Measurements from ENCODE around the gene SERPINE2. TPM values are rescaled to one million over a fixed set of nuclear protein-coding genes. Genes with fewer than 3 reads are reported as not detected.
A peak's percentile ranks its signal among the peaks of the same experiment; 100 is the strongest.

SERPINE2 gene
- total RNA-seq, 2 donors from 2014 or later = 1.6 to 4.4 TPM

DNA sequence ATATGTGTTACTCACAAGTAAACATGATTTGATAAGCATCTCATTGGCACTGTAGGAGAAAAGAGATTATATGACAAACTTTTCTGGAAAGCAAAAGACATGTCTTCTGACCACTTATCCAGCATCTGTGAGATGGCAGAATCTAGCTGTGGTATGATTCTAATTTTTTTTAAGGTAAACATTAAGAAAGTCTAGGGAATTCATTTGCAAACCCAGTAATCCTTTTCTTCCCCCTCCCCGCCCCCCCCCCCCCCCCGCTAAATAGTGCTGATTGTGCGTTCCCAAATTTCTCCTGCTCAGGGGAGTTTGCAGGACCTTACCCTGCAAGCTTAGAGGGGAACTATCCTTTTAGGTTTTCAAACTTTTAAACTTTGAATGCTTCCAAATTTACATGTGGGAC, 69.8 kb downstream of the SERPINE2 start:
- Histone ChIP-seq H3K36me3 (replicated peaks in 1 of 2; ENCODE audit: insufficient read depth in 1 of 2, low read depth in 2 of 2) (peaks cover 4 to 5% of the 10 kb centered on the region in 2 donors), H3K27me3 (no peaks in the 10 kb centered on the region), H3K9me3 (no peaks in the 10 kb centered on the region), H3K4me1 (no peaks in the 10 kb centered on the region), H3K4me3 (no peak overlapping the region), H3K27ac (no peak overlapping the region)
- no peak for DNase-seq
- no peak for TF ChIP-seq POLR2A (IDR thresholded peaks at IDR 0.05)
- TF ChIP-seq, protein P1, sequence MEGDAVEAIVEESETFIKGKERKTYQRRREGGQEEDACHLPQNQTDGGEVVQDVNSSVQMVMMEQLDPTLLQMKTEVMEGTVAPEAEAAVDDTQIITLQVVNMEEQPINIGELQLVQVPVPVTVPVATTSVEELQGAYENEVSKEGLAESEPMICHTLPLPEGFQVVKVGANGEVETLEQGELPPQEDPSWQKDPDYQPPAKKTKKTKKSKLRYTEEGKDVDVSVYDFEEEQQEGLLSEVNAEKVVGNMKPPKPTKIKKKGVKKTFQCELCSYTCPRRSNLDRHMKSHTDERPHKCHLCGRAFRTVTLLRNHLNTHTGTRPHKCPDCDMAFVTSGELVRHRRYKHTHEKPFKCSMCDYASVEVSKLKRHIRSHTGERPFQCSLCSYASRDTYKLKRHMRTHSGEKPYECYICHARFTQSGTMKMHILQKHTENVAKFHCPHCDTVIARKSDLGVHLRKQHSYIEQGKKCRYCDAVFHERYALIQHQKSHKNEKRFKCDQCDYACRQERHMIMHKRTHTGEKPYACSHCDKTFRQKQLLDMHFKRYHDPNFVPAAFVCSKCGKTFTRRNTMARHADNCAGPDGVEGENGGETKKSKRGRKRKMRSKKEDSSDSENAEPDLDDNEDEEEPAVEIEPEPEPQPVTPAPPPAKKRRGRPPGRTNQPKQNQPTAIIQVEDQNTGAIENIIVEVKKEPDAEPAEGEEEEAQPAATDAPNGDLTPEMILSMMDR (IDR thresholded peaks at IDR 0.05) = no peak
- no peak for ATAC-seq
- 29 to 63% methylated on average over 1 to 2 of the region's 3 CpGs for WGBS, 2 donors
- intact Hi-C loops (cut with DNase I) = no loop called here

DNA sequence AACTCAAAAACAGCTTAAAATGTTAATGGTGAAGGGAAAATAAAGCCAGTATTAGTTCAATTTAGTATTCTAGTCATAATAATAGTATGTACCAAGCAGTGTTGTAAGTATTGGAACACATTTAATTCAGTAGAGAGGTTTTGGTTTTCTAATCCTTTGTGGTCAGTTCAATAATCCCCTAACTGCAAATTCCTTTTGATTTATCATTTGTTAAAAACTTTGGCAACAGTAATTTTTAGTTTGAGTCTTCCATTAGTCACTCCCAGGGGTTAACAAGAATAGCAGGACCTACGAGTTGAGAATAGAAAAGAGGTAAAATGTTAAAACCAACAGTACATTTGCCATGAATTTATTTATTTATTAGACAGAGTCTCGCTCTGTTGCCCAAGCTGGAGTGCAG, 71.1 kb downstream of the SERPINE2 start:
- Histone ChIP-seq H3K9me3 (no peaks in the 10 kb centered on the region), H3K4me1 (no peaks in the 10 kb centered on the region), H3K36me3 (replicated peaks in 1 of 2; ENCODE audit: insufficient read depth in 1 of 2, low read depth in 2 of 2) (peaks cover 5 to 9% of the 10 kb centered on the region in 2 donors), H3K27me3 (no peaks in the 10 kb centered on the region), H3K4me3 (no peak overlapping the region), H3K27ac (no peak overlapping the region)
- 82 to 85% methylated on average over 2 of the region's 2 CpGs for WGBS, 2 donors
- intact Hi-C loops (cut with DNase I) = no loop called here
- ATAC-seq (no peak), DNase-seq (no peak)
- TF ChIP-seq POLR2A (IDR thresholded peaks at IDR 0.05) = no peak
- TF ChIP-seq, protein P1 (IDR thresholded peaks at IDR 0.05) = no peak

DNA sequence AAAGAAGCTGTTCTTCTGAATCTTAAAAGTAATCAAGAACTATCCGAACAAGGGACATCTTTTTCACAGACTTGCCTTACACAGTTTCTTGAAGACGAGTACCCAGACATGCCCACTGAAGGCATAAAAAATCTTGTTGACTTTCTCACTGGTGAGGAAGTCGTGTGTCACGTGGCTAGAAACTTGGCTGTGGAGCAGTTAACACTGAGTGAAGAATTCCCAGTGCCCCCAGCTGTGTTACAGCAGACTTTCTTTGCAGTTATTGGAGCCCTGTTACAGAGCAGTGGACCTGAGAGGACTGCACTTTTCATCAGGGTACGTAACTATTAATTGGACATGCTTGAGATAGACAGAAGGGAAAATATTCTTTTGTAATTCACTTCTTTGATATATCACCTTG, 79.4 kb downstream of the SERPINE2 start:
- DNase-seq = peak; percentile 43 to 80 (median 54)
- Histone ChIP-seq H3K27ac (peak overlapping the region in 1 of 4 donors; percentile 38), H3K27me3 (no peaks in the 10 kb centered on the region), H3K4me1 (peaks cover 49% of the 10 kb centered on the region), H3K36me3 (replicated peaks in 1 of 2; ENCODE audit: insufficient read depth in 1 of 2, low read depth in 2 of 2) (peaks cover 0 to 5% of the 10 kb centered on the region in 2 donors), H3K4me3 (no peak overlapping the region), H3K9me3 (no peaks in the 10 kb centered on the region)
- no peak for ATAC-seq
- TF ChIP-seq, protein P1 (IDR thresholded peaks at IDR 0.05) = no peak
- TF ChIP-seq POLR2A (IDR thresholded peaks at IDR 0.05) = no peak
- WGBS, 2 donors = 23% methylated on average over 5 of the region's 5 CpGs
- intact Hi-C loops (cut with DNase I) = no loop called here

DNA sequence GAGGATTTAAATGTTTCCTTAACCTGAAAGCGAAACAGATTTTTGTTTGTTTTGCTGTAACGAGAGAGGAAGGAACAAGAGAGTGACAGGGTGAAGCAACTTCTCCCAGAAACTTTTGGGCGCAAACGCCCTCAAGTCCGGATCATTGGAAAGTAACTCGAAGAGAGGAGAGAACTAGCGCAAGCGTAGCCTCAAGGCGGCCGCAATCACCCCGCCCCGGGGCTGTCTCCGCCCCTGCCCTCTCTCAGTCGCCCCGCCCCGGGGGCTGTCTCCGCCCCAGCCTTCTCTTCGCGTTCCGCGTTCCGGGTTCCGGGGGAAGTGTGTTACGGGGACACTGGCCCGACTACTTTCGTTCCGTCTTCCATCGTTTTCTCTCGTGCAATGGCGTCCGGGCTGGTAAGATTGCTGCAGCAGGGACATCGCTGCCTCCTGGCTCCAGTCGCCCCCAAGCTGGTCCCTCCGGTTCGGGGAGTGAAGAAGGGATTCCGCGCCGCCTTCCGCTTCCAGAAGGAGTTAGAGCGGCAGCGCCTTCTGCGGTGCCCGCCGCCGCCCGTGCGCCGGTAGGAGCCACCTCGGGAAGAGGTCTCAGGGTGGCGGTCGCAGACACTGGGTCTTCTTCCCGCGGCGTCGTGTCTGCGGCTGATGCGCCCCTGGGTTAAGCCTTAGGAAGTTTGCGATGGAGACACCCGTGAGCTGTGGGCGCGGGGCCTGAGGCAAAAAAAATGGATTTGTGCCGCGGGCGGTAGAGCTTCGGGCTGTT, 81.8 kb downstream of the SERPINE2 start, which contains the start of gene MRPL44:
TSS of gene MRPL44 (plus strand) at position 372 of the 760 bp plus-strand sequence. CDS start at position 382, 10 bp downstream.
- Histone ChIP-seq H3K4me3 (peak within 1 kb of the TSS; percentile 51 to 91), H3K9me3 (no peaks in the 10 kb centered on the region), H3K27ac (peak within 1 kb of the TSS; percentile 53 to 88 (median 64)), H3K36me3 (replicated peaks in 1 of 2; ENCODE audit: insufficient read depth in 1 of 2, low read depth in 2 of 2) (no peaks in the 10 kb centered on the region), H3K27me3 (no peaks in the 10 kb centered on the region), H3K4me1 (peaks cover 49% of the 10 kb centered on the region)
- TF ChIP-seq, protein P1 (IDR thresholded peaks at IDR 0.05) = peak in 4 of 7 experiments; percentile 12 to 27 (median 24)
- peak in 2 of 3 donors; percentile 79 to 83 for TF ChIP-seq POLR2A (IDR thresholded peaks at IDR 0.05)
- DNase-seq (peak; percentile 96 to 98 (median 97)), ATAC-seq (peak; percentile 100)
- 0% methylated on average over 31 to 65 of the region's 65 CpGs for WGBS, 2 donors
- intact Hi-C loops (cut with DNase I) = no loop called here

Measured in body of pancreas (tissue), 4 donors.